Stomach (tissue), 9 donors: Measurements from ENCODE around the gene LRSAM1. TPM values are rescaled to one million over a fixed set of nuclear protein-coding genes. Genes with fewer than 3 reads are reported as not detected.
A peak's percentile ranks its signal among the peaks of the same experiment; 100 is the strongest.

Source experiments
- DNase-seq, 2 donors: peaks; one replicate each; pipeline versions ENCODE4 v3.0.0 to v3.0.0-alpha.2; 2013 to 2019
- H3K27ac ChIP-seq, 5 donors: fragments of 200-600 bp in 4 of 5; sonication (generic) in 4 of 5; one replicate each; pipeline ENCODE4 v1.5.1; 2013 to 2019; ENCODE audit warnings: mild to moderate bottlenecking in 1 of 5, moderate library complexity in 1 of 5
- H3K27me3 ChIP-seq, 3 donors: fragments of 200-600 bp; sonication (generic); one replicate each; pipeline ENCODE4 v1.5.1; 2017 to 2019; ENCODE audit warnings: mixed run types in 1 of 3
- H3K36me3 ChIP-seq, 4 donors: fragments of 200-600 bp; sonication (generic); 1 replicate in 3 of 4; 2 replicates in 1 of 4; pipeline ENCODE4 v1.5.1; 2016 to 2019
- H3K4me1 ChIP-seq, 4 donors: fragments of 200-600 bp; sonication (generic); one replicate each; pipeline ENCODE4 v1.5.1; 2016 to 2019
- H3K4me3 ChIP-seq, 4 donors: fragments of 200-600 bp; sonication (generic) in 3 of 4; one replicate each; pipeline ENCODE4 v1.5.1; 2016 to 2019; ENCODE audit warnings: mild to moderate bottlenecking in 1 of 4
- H3K9me3 ChIP-seq, 4 donors: fragments of 200-600 bp; sonication (generic); one replicate each; pipeline ENCODE4 v1.5.1; 2016 to 2019
- EP300 ChIP-seq: sonication (generic); formaldehyde crosslinking; IDR thresholded peaks from one replicate; pipeline ENCODE4 v1.6.1; 2017; ENCODE audit warnings: antibody characterized with exemption
- POLR2A ChIP-seq, 4 donors: fragments of 450-650 bp; IDR thresholded peaks; one replicate each; pipeline ENCODE4 v1.6.1; 2016; ENCODE audit warnings: antibody characterized with exemption in 4 of 4, control low read depth in 2 of 4, mild to moderate bottlenecking in 1 of 4, moderate library complexity in 1 of 4
- POLR2AphosphoS5 ChIP-seq, 3 donors: sonication (generic); formaldehyde crosslinking; IDR thresholded peaks; one replicate each; pipeline ENCODE4 v1.6.1; 2016; ENCODE audit warnings: antibody characterized with exemption in 3 of 3
- WGBS, 5 donors: extraction: QIAGEN DNeasy Blood & Tissue Kit in 3 of 5; methylation state at CpG; one replicate each; pipeline versions ENCODE4 v1.1.5 to v1.1.7; 2013 to 2018; 5-methylcytosine and 5-hydroxymethylcytosine counted together
- intact Hi-C: fragments of 100-400 bp; cut with DNase I; formaldehyde crosslinking; loops from one replicate; pipeline ENCODE4 v1.15.1; 2023; ENCODE audit warnings: low total_unique reads
- polyA plus RNA-seq, 3 donors: library from polyadenylated mRNA; stranded (reverse); fragments of 200-250 nt; gene quantifications; one replicate each; pipeline ENCODE4 v1.2.3, GENCODE V29; 2013
- total RNA-seq, 5 donors: library from RNA; depleted of rRNA; stranded (reverse); fragments of >200 nt; gene quantifications; one replicate each; pipeline versions ENCODE4 v1.1.0 to v1.2.3, GENCODE V29; 2014 to 2016
- TF ChIP-seq, protein P1 (sequence below), 7 experiments: fragments of 450-650 bp in 4 of 7; fragments of 200-600 bp in 3 of 7; sonication (generic) in 3 of 7; IDR thresholded peaks; one replicate each; pipeline ENCODE4 v1.5.1; 2016 to 2019; ENCODE audit warnings: antibody characterized with exemption in 7 of 7, control low read depth in 2 of 7, mild to moderate bottlenecking in 1 of 7
- donor health status: healthy with polysubstance abuse.
- donor health status: Bipolar disorder and iron deficiency.
- donor health status: healthy.

The LRSAM1 gene
- total and polyA plus RNA-seq, 8 donors: 7.2 to 138 (median 14.0) TPM

DNA sequence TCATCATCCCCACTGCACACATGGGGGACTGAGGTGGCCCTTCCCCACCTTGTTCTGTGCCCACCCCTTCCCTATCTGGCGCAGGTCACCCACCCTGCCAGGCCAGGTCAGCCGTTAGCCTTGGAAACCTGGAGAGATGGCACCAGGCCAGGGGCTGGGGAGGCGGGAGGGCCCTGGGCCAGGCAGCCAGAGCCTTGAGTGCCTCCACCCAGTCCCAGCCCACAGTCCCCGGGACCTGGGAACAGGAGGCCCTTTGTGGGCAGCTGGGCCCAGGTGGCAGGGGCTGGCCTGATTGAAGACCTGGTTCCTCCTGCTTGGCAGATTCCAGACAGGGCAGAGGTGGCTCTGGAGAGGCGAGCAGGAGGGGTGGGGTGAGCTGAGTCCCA, 70.6 kb downstream of the LRSAM1 start:
- H3K4me1 ChIP-seq: peaks cover 27 to 67% (median 37%) of the 10 kb centered on the region in 4 donors
- H3K9me3 ChIP-seq: peaks cover 4 to 15% (median 10%) of the 10 kb centered on the region in 4 donors
- peak; percentile 71 to 77 for DNase-seq
- TF ChIP-seq, protein P1, sequence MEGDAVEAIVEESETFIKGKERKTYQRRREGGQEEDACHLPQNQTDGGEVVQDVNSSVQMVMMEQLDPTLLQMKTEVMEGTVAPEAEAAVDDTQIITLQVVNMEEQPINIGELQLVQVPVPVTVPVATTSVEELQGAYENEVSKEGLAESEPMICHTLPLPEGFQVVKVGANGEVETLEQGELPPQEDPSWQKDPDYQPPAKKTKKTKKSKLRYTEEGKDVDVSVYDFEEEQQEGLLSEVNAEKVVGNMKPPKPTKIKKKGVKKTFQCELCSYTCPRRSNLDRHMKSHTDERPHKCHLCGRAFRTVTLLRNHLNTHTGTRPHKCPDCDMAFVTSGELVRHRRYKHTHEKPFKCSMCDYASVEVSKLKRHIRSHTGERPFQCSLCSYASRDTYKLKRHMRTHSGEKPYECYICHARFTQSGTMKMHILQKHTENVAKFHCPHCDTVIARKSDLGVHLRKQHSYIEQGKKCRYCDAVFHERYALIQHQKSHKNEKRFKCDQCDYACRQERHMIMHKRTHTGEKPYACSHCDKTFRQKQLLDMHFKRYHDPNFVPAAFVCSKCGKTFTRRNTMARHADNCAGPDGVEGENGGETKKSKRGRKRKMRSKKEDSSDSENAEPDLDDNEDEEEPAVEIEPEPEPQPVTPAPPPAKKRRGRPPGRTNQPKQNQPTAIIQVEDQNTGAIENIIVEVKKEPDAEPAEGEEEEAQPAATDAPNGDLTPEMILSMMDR (IDR thresholded peaks at IDR 0.05): no peak
- peak in 1 of 3 donors; percentile 4 for TF ChIP-seq POLR2AphosphoS5 (IDR thresholded peaks at IDR 0.05)
- 15 to 26% (median 23%) methylated on average over 3 to 5 of the region's 5 CpGs for WGBS, 5 donors
- no peaks in the 10 kb centered on the region for H3K27me3 ChIP-seq
- no peak overlapping the region for H3K4me3 ChIP-seq
- peak overlapping the region; percentile 47 to 88 (median 85) for H3K27ac ChIP-seq
- intact Hi-C loops: no loop called here
- peaks cover 47 to 93% (median 76%) of the 10 kb centered on the region in 4 donors for H3K36me3 ChIP-seq

DNA sequence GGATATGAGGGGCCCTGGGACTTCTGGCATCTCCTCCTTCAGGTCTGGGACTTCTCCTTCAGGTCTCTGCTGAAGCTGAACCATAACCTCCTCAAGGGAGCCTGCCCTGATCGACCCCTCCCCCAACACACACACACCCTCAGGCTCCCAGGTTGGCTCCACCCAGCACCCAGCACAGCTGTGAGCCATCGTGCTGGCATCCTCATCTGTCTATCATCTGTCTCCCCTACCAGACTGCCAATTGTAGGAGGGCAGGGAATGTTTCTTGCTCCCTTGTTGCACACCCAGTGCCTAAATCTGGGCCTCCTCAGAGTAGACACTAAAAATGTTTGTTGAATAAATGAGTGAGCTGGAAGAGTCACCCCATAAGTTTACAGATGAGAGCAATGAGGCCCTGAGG, 71.4 kb downstream of the LRSAM1 start:
- H3K9me3 ChIP-seq: peaks cover 4 to 15% (median 10%) of the 10 kb centered on the region in 4 donors
- peaks cover 27 to 73% (median 41%) of the 10 kb centered on the region in 4 donors for H3K4me1 ChIP-seq
- no peak for TF ChIP-seq POLR2AphosphoS5 (IDR thresholded peaks at IDR 0.05)
- TF ChIP-seq EP300: no peak
- TF ChIP-seq, protein P1 (IDR thresholded peaks at IDR 0.05): no peak
- no peak for TF ChIP-seq POLR2A (IDR thresholded peaks at IDR 0.05)
- peak overlapping the region; percentile 47 to 88 (median 85) for H3K27ac ChIP-seq
- DNase-seq: peak in 1 of 2 donors; percentile 37
- intact Hi-C loops: no loop called here
- H3K36me3 ChIP-seq: peaks cover 40 to 93% (median 76%) of the 10 kb centered on the region in 4 donors
- 31 to 58% (median 35%) methylated on average over 2 of the region's 2 CpGs for WGBS, 5 donors
- no peak overlapping the region for H3K4me3 ChIP-seq
- no peaks in the 10 kb centered on the region for H3K27me3 ChIP-seq

DNA sequence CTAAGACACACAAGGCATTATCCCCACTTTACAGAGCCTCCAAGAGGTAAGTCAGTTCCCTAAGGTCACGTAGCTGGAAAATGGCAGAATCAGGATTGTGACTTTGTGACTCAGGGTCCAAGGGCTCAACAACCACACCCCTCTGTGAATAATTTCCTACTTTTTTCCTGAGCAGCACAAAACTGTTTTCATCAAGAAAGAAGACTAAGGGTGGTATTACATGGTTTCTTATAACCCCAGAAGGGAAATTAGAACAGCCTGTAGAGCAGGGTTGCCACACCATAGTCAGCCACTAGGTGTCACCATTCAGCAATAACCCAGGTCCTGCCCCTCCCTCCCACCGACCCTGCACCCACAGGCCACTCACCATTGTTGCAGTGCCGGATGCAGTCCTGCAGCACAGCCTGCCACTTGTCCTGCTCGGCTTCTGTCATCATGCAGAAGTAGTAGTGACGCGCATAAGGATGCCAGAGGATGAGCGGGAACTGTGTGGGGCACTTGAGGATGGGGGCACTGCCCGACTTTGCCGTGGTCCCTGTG, 72.1 kb downstream of the LRSAM1 start:
- peak in 1 of 2 donors; percentile 22 for DNase-seq
- Histone ChIP-seq H3K4me1 (peaks cover 29 to 79% (median 45%) of the 10 kb centered on the region in 4 donors), H3K27ac (peak overlapping the region in 3 of 5 donors; percentile 26 to 41 (median 38)), H3K9me3 (peaks cover 4 to 15% (median 10%) of the 10 kb centered on the region in 4 donors), H3K36me3 (peaks cover 36 to 91% (median 76%) of the 10 kb centered on the region in 4 donors), H3K27me3 (no peaks in the 10 kb centered on the region), H3K4me3 (no peak overlapping the region)
- intact Hi-C loops: no loop called here
- TF ChIP-seq POLR2AphosphoS5 (IDR thresholded peaks at IDR 0.05): no peak
- TF ChIP-seq, protein P1 (IDR thresholded peaks at IDR 0.05): peak in 2 of 7 experiments; percentile 19 to 20
- 93 to 96% (median 94%) methylated on average over 9 of the region's 9 CpGs for WGBS, 5 donors

DNA sequence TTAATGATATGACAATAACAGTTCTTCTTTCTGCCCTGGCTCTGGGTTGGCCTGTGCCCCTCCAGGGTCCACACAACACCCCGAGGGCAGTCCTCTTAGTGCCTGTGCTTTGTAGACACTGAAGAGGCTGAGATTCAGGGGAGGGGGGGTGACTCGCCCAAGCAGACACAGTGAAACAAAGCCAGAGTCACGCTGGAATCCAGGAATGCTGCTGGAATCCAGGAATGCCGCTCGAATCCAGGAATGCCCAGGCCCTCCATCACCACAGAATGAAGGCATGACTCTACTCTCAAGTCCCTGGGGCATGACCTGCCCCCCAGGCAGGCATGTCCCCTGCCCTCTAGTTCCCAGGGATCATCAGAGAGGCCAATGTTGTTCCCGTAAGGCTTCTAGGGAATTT, 73.1 kb downstream of the LRSAM1 start:
- intact Hi-C loops: no loop called here
- peaks cover 36 to 89% (median 77%) of the 10 kb centered on the region in 4 donors for H3K36me3 ChIP-seq
- no peaks in the 10 kb centered on the region for H3K27me3 ChIP-seq
- peak in 1 of 2 donors; percentile 15 for DNase-seq
- H3K4me3 ChIP-seq: no peak overlapping the region
- H3K9me3 ChIP-seq: peaks cover 4 to 15% (median 10%) of the 10 kb centered on the region in 4 donors
- H3K4me1 ChIP-seq: peaks cover 29 to 79% (median 48%) of the 10 kb centered on the region in 4 donors
- H3K27ac ChIP-seq: peak overlapping the region in 3 of 5 donors; percentile 1 to 71 (median 41)
- TF ChIP-seq EP300: no peak
- no peak for TF ChIP-seq POLR2AphosphoS5 (IDR thresholded peaks at IDR 0.05)
- TF ChIP-seq, protein P1 (IDR thresholded peaks at IDR 0.05): no peak
- no peak for TF ChIP-seq POLR2A (IDR thresholded peaks at IDR 0.05)
- 79 to 91% (median 85%) methylated on average over 5 to 6 of the region's 6 CpGs for WGBS, 5 donors
